Psoas muscle (tissue), 8 donors: ENCODE measurements around the gene FAM193B. TPM values are rescaled to one million over a fixed set of nuclear protein-coding genes. Genes with fewer than 3 reads are reported as not detected.

Experiments used
- ATAC-seq, 4 donors: fragments of 200-7000 bp; cut with Tn5 transposase; one replicate each; pipeline ENCODE4 v1.9.1; 2020; ENCODE audit warnings: moderate library complexity in 3 of 4, mild to moderate bottlenecking in 2 of 4
- DNase-seq, 2 donors: peaks; one replicate each; pipeline ENCODE4 v3.0.0-alpha.2; 2020
- H3K27ac ChIP-seq: fragments of 200-600 bp; one replicate; pipeline ENCODE4 v1.8.0; 2022
- H3K27me3 ChIP-seq, 3 donors: fragments of 200-600 bp in 1 of 3; one replicate each; pipeline versions ENCODE4 v1.6.1 to v1.8.0; 2013 to 2022; ENCODE audit warnings: low read length in 2 of 3, mild to moderate bottlenecking in 2 of 3, moderate library complexity in 1 of 3; ENCODE audit not compliant: insufficient read depth in 3 of 3
- H3K36me3 ChIP-seq, 2 donors: fragments of 200-600 bp in 1 of 2; one replicate each; pipeline versions ENCODE4 v1.6.1 to v1.8.0; 2013 to 2022; ENCODE audit warnings: low read depth in 1 of 2, mild to moderate bottlenecking in 1 of 2, moderate library complexity in 1 of 2; ENCODE audit not compliant: insufficient read depth in 1 of 2
- H3K4me1 ChIP-seq: fragments of 200-600 bp; one replicate; pipeline ENCODE4 v1.8.0; 2022
- H3K4me3 ChIP-seq: fragments of 200-600 bp; one replicate; pipeline ENCODE4 v1.8.0; 2022; ENCODE audit warnings: mild to moderate bottlenecking
- H3K9me3 ChIP-seq: fragments of 200-600 bp; one replicate; pipeline ENCODE4 v1.8.0; 2022
- CTCF ChIP-seq: fragments of 200-600 bp; IDR thresholded peaks from one replicate; pipeline ENCODE4 v1.8.0; 2022; ENCODE audit warnings: antibody characterized with exemption
- WGBS, 3 donors: extraction: QIAGEN DNeasy Blood & Tissue Kit; methylation state at CpG; one replicate each; pipeline versions ENCODE4 v1.1.6 to v1.1.7; 2013; 5-methylcytosine and 5-hydroxymethylcytosine counted together
- intact Hi-C, 2 donors: fragments of 100-400 bp; cut with DNase I; formaldehyde crosslinking; loops; one replicate each; pipeline versions ENCODE4 v1.11.0 to v1.14.2; 2022
- polyA plus RNA-seq, 3 donors: library from polyadenylated mRNA; stranded (reverse); fragments of 200-250 nt; gene quantifications; one replicate each; pipeline ENCODE4 v1.2.3, GENCODE V29; 2013
- total RNA-seq, 4 donors: library from RNA; stranded (reverse); fragmentation: NEBNext Ultra II Directional in 2 of 4; extraction: Animal tissue kit (Norgen Biotek cat#: 25700) in 2 of 4; gene quantifications; one replicate each; pipeline versions ENCODE4 v1.2.1 to v1.2.4, GENCODE V29; 2021 to 2023
- donor health status: healthy with polysubstance abuse.
- donor health status: DM: no; HTN: no; CAD: no; lungs with moderate emphysema.
- donor health status: Bipolar disorder and iron deficiency.
- donor health status: healthy.
- donor health status: DM: yes; HTN: yes; CAD: no.
- donor health status: DM: no; HTN: no; CAD: no.
- donor health status: DM: no; HTN: no; CAD: no.
- donor health status: DM: yes; HTN: yes; CAD: no.

FAM193B gene
- total and polyA plus RNA-seq, 7 donors: 26.9 to 36.7 (median 28.4) TPM

DNA sequence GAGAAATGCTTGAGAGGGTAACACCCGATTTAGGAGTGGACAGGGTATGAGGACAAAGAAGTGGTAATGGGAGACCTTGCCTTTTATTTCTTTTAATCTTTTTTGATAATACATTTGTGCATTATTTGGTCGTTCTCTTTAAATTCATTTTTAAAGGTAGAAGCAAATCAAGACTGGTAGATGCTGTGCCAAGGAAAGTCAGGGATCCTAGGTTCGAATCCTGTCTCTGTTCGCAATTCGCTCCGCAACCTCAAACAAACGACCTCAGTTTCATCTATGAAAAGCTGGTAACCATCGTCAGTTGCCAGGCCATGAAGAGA, 37.3 kb upstream of the FAM193B start:
- H3K27me3 ChIP-seq: peaks cover 0 to 16% (median 3%) of the 10 kb centered on the region in 3 donors
- peak overlapping the region; percentile 81 for H3K4me3 ChIP-seq
- H3K36me3 ChIP-seq: peaks cover 15 to 36% of the 10 kb centered on the region in 2 donors
- ATAC-seq: no peak
- WGBS, 3 donors: 11 to 13% (median 12%) methylated on average over 8 of the region's 8 CpGs
- H3K9me3 ChIP-seq: no peaks in the 10 kb centered on the region
- intact Hi-C loops: loop anchor here in 1 of 2 donors (10.0 kb wide), 1 partner anchor 47 kb away; no protein-coding TSS in a partner anchor
- H3K27ac ChIP-seq: peak overlapping the region; percentile 84
- no peak for DNase-seq
- no peak for TF ChIP-seq CTCF
- H3K4me1 ChIP-seq: peaks cover 10% of the 10 kb centered on the region

- 57 to 81% (median 80%) methylated on average over 1 of the region's 1 CpG for WGBS, 3 donors
- intact Hi-C loops: loop anchor here in 1 of 2 donors (10.0 kb wide), 1 partner anchor 46 kb away; no protein-coding TSS in a partner anchor
- Histone ChIP-seq H3K27me3 (peaks cover 0 to 16% (median 3%) of the 10 kb centered on the region in 3 donors), H3K36me3 (peaks cover 9 to 24% of the 10 kb centered on the region in 2 donors), H3K4me1 (peaks cover 10% of the 10 kb centered on the region), H3K4me3 (no peak overlapping the region), H3K27ac (no peak overlapping the region), H3K9me3 (no peaks in the 10 kb centered on the region)
- ATAC-seq (no peak), DNase-seq (no peak)
- no peak for TF ChIP-seq CTCF
Observed at GRCh38 chr5:177590406-177590805, 36.0 kb upstream of the FAM193B start.

DNA sequence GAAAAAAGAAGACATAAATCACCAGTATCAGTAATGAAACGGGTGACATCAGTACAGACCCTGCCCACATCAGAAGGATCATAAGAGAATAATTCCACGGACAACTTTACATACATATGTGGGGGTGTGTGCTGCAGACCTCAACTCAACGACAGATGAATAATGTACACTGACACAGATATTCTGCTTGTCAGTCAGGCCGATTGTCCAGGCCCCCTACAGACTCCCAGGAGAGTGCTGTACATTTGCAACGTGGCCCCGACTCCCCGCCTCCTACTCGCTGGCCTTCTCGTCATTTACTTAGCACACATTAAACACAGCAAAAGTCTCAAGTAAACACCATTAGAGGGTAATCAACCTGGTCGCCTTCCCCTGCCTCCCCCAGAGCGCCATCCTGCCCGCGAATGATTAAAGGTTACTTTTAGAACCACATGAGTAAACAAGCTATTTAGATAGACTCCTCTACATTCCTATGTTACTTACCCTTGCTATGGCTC, 34.1 kb upstream of the FAM193B start:
- H3K9me3 ChIP-seq: no peaks in the 10 kb centered on the region
- 25 to 31% (median 29%) methylated on average over 13 of the region's 13 CpGs for whole genome bisulfite sequencing, 3 donors
- intact Hi-C loops: no loop called here
- H3K27me3 ChIP-seq: peaks cover 0 to 16% (median 3%) of the 10 kb centered on the region in 3 donors
- no peak overlapping the region for H3K4me3 ChIP-seq
- H3K27ac ChIP-seq: no peak overlapping the region
- peaks cover 7% of the 10 kb centered on the region for H3K4me1 ChIP-seq
- H3K36me3 ChIP-seq: peaks cover 0 to 5% of the 10 kb centered on the region in 2 donors
- no peak for DNase-seq
- no peak for ATAC-seq
- no peak for TF ChIP-seq CTCF

- no peak for ATAC-seq
- intact Hi-C loops: no loop called here
- Histone ChIP-seq H3K4me3 (no peak overlapping the region), H3K9me3 (no peaks in the 10 kb centered on the region), H3K4me1 (no peaks in the 10 kb centered on the region), H3K27me3 (peaks cover 0 to 2% (median 0%) of the 10 kb centered on the region in 3 donors), H3K36me3 (no peaks in the 10 kb centered on the region), H3K27ac (no peak overlapping the region)
- DNase-seq: no peak
- 87 to 91% (median 88%) methylated on average over 8 of the region's 8 CpGs for WGBS, 3 donors
- no peak for TF ChIP-seq CTCF
Observed at GRCh38 chr5:177578316-177578715, 24.0 kb upstream of the FAM193B start.

DNA sequence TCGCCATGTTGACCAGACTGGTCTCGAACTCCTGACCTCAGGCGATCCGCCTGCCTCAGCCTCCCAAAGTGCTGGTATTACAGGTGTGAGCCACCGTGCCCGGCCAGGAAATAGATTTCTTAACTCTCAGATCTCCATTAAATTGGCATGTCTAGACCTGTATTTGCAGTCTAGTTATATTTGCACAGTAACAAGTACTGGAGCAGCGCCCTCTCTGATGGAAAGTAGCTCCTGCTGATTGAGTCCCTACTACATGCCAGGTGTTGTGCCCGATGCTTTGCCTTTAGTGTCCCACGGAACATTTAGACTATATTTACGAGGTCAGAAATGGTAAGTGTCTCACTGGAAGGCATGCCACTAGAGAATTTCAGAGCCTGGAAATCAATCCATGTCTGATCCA, 21.8 kb upstream of the FAM193B start:
- Histone ChIP-seq H3K36me3 (no peaks in the 10 kb centered on the region), H3K27me3 (peaks cover 0 to 2% (median 0%) of the 10 kb centered on the region in 3 donors), H3K9me3 (no peaks in the 10 kb centered on the region), H3K27ac (no peak overlapping the region), H3K4me1 (no peaks in the 10 kb centered on the region), H3K4me3 (no peak overlapping the region)
- no peak for TF ChIP-seq CTCF
- intact Hi-C loops: no loop called here
- WGBS, 3 donors: 68 to 82% (median 80%) methylated on average over 10 of the region's 10 CpGs
- ATAC-seq: no peak
- no peak for DNase-seq
